BLaER1 treated with 17β-estradiol and CSF1 and Interleukin-3, amounts not matched to agents 10 nM and 100 nM (cell line): Measurements from ENCODE around the gene TMCO1.
"Not testable (repeated sequence)": the region's sequence is repeated elsewhere in the genome, so short reads cannot be mapped to it uniquely, and the experiment has no call there.

Experiments used
- H3K27ac ChIP-seq, 11 experiments: shearing (Covaris generic); formaldehyde crosslinking; 2 replicates each; pipeline ENCODE4 v1.8.1; 2022
- H3K27me3 ChIP-seq, 11 experiments: shearing (Covaris generic); formaldehyde crosslinking; 2 replicates each; pipeline ENCODE4 v1.8.1; 2022
- H3K36me3 ChIP-seq, 11 experiments: shearing (Covaris generic); formaldehyde crosslinking; 2 replicates each; pipeline ENCODE4 v1.8.1; 2022
- H3K4me1 ChIP-seq, 10 experiments: shearing (Covaris generic); formaldehyde crosslinking; 2 replicates each; pipeline ENCODE4 v1.8.1; 2022
- H3K4me2 ChIP-seq, 11 experiments: shearing (Covaris generic); formaldehyde crosslinking; 2 replicates each; pipeline ENCODE4 v1.8.1; 2022
- H3K4me3 ChIP-seq, 10 experiments: shearing (Covaris generic); formaldehyde crosslinking; 2 replicates each; pipeline ENCODE4 v1.8.1; 2022
- H3K9ac ChIP-seq, 11 experiments: shearing (Covaris generic); formaldehyde crosslinking; 2 replicates each; pipeline ENCODE4 v1.8.1; 2022
- H3K9me3 ChIP-seq, 11 experiments: shearing (Covaris generic); formaldehyde crosslinking; replicated peaks in 1 of 11; 2 replicates each; pipeline ENCODE4 v1.8.1; 2022
- H4K20me1 ChIP-seq, 11 experiments: shearing (Covaris generic); formaldehyde crosslinking; 2 replicates each; pipeline ENCODE4 v1.8.1; 2022
- Cebpa-rat ChIP-seq, 11 experiments: shearing (Covaris generic); IDR thresholded peaks; 2 replicates each; pipeline ENCODE4 v1.8.1; 2022

TMCO1 gene

GRCh38 chr1:165787741-165788140, 19.1 kb upstream of the TMCO1 start:
- Histone ChIP-seq H3K9ac (no peak overlapping the region), H4K20me1 (no peaks in the 10 kb centered on the region), H3K27me3 (no peaks in the 10 kb centered on the region), H3K27ac (no peak overlapping the region), H3K36me3 (peaks cover 0 to 11% (median 0%) of the 10 kb centered on the region in 11 experiments; a peak in 1 of 22 replicates), H3K4me2 (no peak overlapping the region), H3K4me1 (no peaks in the 10 kb centered on the region), H3K4me3 (no peak overlapping the region), H3K9me3 (peaks cover 17 to 40% (median 35%) of the 10 kb centered on the region in 11 experiments)
- no peak for TF ChIP-seq Cebpa-rat (IDR thresholded peaks at IDR 0.05)

GRCh38 chr1:165783519-165783918, 14.9 kb upstream of the TMCO1 start:
- H3K27me3 ChIP-seq, H3K27ac ChIP-seq, H3K9ac ChIP-seq, H4K20me1 ChIP-seq, H3K4me2 ChIP-seq, H3K4me3 ChIP-seq, H3K4me1 ChIP-seq: not testable (repeated sequence)
- Histone ChIP-seq H3K36me3 (peaks cover 0 to 11% (median 0%) of the 10 kb centered on the region in 11 experiments; a peak in 1 of 22 replicates), H3K9me3 (peaks cover 17 to 39% (median 36%) of the 10 kb centered on the region in 11 experiments)

GRCh38 chr1:165778197-165778596, 9.5 kb upstream of the TMCO1 start:
- not testable (repeated sequence) for H3K4me2 ChIP-seq, H4K20me1 ChIP-seq, H3K4me1 ChIP-seq, H3K27me3 ChIP-seq, H3K4me3 ChIP-seq, H3K9ac ChIP-seq, H3K27ac ChIP-seq
- Histone ChIP-seq H3K36me3 (peaks cover 14 to 29% (median 20%) of the 10 kb centered on the region in 11 experiments), H3K9me3 (peaks cover 3 to 17% (median 10%) of the 10 kb centered on the region in 11 experiments; a peak in 20 of 22 replicates)

- no peak overlapping the region for H3K4me3 ChIP-seq
- H3K27me3 ChIP-seq, result no peaks in the 10 kb centered on the region
- peaks cover 0 to 25% (median 12%) of the 10 kb centered on the region in 11 experiments; a peak in 13 of 22 replicates for H3K9me3 ChIP-seq
- peaks cover 8 to 18% (median 12%) of the 10 kb centered on the region in 10 experiments; a peak in 19 of 20 replicates for H3K4me1 ChIP-seq
- H4K20me1 ChIP-seq, result no peaks in the 10 kb centered on the region
- H3K27ac ChIP-seq, result no peak overlapping the region
- TF ChIP-seq Cebpa-rat (IDR thresholded peaks at IDR 0.05), result no peak
- no peak overlapping the region for H3K4me2 ChIP-seq
- no peak overlapping the region for H3K9ac ChIP-seq
- peaks cover 14 to 32% (median 21%) of the 10 kb centered on the region in 11 experiments for H3K36me3 ChIP-seq
Measured at GRCh38 chr1:165773324-165773965, 4.8 kb upstream of the TMCO1 start.

GRCh38 chr1:165772739-165773138, 4.1 kb upstream of the TMCO1 start:
- TF ChIP-seq Cebpa-rat (IDR thresholded peaks at IDR 0.05), result no peak
- no peak overlapping the region for H3K9ac ChIP-seq
- H3K27ac ChIP-seq, result no peak overlapping the region
- no peak overlapping the region for H3K4me2 ChIP-seq
- peaks cover 16 to 34% (median 22%) of the 10 kb centered on the region in 11 experiments for H3K36me3 ChIP-seq
- no peaks in the 10 kb centered on the region for H3K27me3 ChIP-seq
- H3K4me1 ChIP-seq, result peaks cover 11 to 23% (median 18%) of the 10 kb centered on the region in 10 experiments
- H3K4me3 ChIP-seq, result no peak overlapping the region
- H3K9me3 ChIP-seq, result peaks cover 0 to 27% (median 12%) of the 10 kb centered on the region in 11 experiments; a peak in 13 of 22 replicates
- H4K20me1 ChIP-seq, result no peaks in the 10 kb centered on the region

GRCh38 chr1:165764277-165764676, 4.4 kb downstream of the TMCO1 start:
- peaks cover 0 to 22% (median 4%) of the 10 kb centered on the region in 11 experiments; a peak in 11 of 22 replicates for H4K20me1 ChIP-seq
- no peaks in the 10 kb centered on the region for H3K27me3 ChIP-seq
- H3K4me1 ChIP-seq, result peaks cover 9 to 13% (median 11%) of the 10 kb centered on the region in 10 experiments; a peak in 18 of 20 replicates
- peaks cover 49 to 75% (median 64%) of the 10 kb centered on the region in 11 experiments for H3K36me3 ChIP-seq
- no peak overlapping the region for H3K4me2 ChIP-seq
- H3K27ac ChIP-seq, result no peak overlapping the region
- H3K4me3 ChIP-seq, result no peak overlapping the region
- peaks cover 0 to 9% (median 3%) of the 10 kb centered on the region in 11 experiments; a peak in 12 of 22 replicates for H3K9me3 ChIP-seq
- no peak overlapping the region for H3K9ac ChIP-seq
- no peak for TF ChIP-seq Cebpa-rat (IDR thresholded peaks at IDR 0.05)

DNA sequence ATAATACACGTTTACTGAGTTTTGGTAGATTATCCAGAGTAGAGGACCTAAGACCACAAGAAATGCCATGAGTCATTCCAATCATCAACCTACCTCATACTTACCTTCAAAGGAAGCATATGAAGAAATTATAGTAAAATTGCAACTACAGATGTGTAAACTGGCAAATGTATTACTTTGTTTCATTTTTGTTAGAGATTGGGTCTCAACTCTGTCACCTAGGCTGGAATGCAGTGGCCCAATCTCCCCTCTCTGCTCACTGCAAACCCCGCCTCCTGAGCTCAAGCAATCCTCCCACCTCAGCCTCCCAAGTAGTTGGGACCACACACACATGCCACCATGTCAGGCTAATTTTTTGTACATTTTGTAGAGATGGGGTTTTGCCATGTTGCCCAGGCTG, 5.2 kb downstream of the TMCO1 start:
- Histone ChIP-seq H4K20me1 (peaks cover 0 to 22% (median 4%) of the 10 kb centered on the region in 11 experiments; a peak in 11 of 22 replicates), H3K36me3 (peaks cover 53 to 84% (median 69%) of the 10 kb centered on the region in 11 experiments), H3K9ac (no peak overlapping the region), H3K9me3 (peaks cover 0 to 6% (median 0%) of the 10 kb centered on the region in 11 experiments; a peak in 3 of 22 replicates), H3K4me1 (peaks cover 8 to 12% (median 9%) of the 10 kb centered on the region in 10 experiments; a peak in 17 of 20 replicates), H3K27me3 (no peaks in the 10 kb centered on the region), H3K4me2 (no peak overlapping the region), H3K4me3 (no peak overlapping the region), H3K27ac (no peak overlapping the region)
- no peak for TF ChIP-seq Cebpa-rat (IDR thresholded peaks at IDR 0.05)

- H3K36me3 ChIP-seq, result peaks cover 58 to 90% (median 73%) of the 10 kb centered on the region in 11 experiments
- H3K9ac ChIP-seq, result no peak overlapping the region
- no peak overlapping the region for H3K27ac ChIP-seq
- 0 out of 22 replicates have a peak, but pooled peaks cover 0 to 6% (median 0%) of the 10 kb centered on the region in 11 experiments for H3K9me3 ChIP-seq
- H3K4me1 ChIP-seq, result peaks cover 2 to 7% (median 5%) of the 10 kb centered on the region in 10 experiments; a peak in 15 of 20 replicates
- H3K4me2 ChIP-seq, result no peak overlapping the region
- H3K4me3 ChIP-seq, result no peak overlapping the region
- H4K20me1 ChIP-seq, result peaks cover 0 to 22% (median 4%) of the 10 kb centered on the region in 11 experiments; a peak in 11 of 22 replicates
- H3K27me3 ChIP-seq, result no peaks in the 10 kb centered on the region
- TF ChIP-seq Cebpa-rat (IDR thresholded peaks at IDR 0.05), result no peak
Measured at GRCh38 chr1:165762725-165763124, 5.9 kb downstream of the TMCO1 start.

DNA sequence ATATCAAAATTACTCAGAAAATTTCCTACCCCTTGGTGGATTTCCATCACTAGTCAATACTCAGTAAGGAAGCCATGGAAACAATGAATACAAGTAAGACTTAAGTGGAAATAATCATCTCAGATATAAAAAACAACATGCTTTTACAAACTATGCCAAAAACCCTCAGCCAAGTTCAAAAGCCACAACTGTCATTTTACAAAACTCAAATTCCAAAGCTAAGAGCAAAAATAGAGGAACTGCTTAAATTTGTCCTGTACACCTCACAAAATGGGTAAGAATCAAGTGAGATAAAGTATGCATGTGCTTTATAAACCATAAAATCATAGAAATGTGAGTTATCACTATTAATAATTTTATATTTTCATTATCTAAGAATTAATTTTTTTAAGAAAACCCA, 9.6 kb downstream of the TMCO1 start:
- H3K4me3 ChIP-seq, result no peak overlapping the region
- peaks cover 0 to 23% (median 7%) of the 10 kb centered on the region in 11 experiments; a peak in 12 of 22 replicates for H4K20me1 ChIP-seq
- H3K4me1 ChIP-seq, result 0 out of 20 replicates have a peak, but pooled peaks cover 0 to under 1% (median 0%) of the 10 kb centered on the region in 10 experiments
- H3K4me2 ChIP-seq, result no peak overlapping the region
- H3K36me3 ChIP-seq, result peaks cover 39 to 89% (median 65%) of the 10 kb centered on the region in 11 experiments
- H3K9ac ChIP-seq, result no peak overlapping the region
- no peak for TF ChIP-seq Cebpa-rat (IDR thresholded peaks at IDR 0.05)
- H3K9me3 ChIP-seq, result no peaks in the 10 kb centered on the region
- no peaks in the 10 kb centered on the region for H3K27me3 ChIP-seq
- H3K27ac ChIP-seq, result no peak overlapping the region
